SK-N-SH (cell line): ENCODE data around the gene CALD1. TPM values are rescaled to one million over a fixed set of nuclear protein-coding genes. Genes with fewer than 3 reads are reported as not detected.

Source experiments
- CTCF ChIA-PET: fragments of 300-600, 350-600 bp; formaldehyde crosslinking; extraction: SDS; loops from one replicate; lab custom pipeline; 2021; lab: Yijun Ruan, JAX
- POLR2A ChIA-PET: fragments of 350-600 bp; sonication (Branson Sonifier 250); formaldehyde crosslinking; extraction: SDS; loops from one replicate; lab custom pipeline; 2020; ENCODE audit warnings: antibody characterized with exemption, inconsistent platforms; lab: Yijun Ruan, JAX
- DNase-seq: peaks from one replicate; pipeline ENCODE4 v3.0.0; 2012
- H2AFZ ChIP-seq: fragments of 200-600 bp; sonication (generic); 2 replicates; pipeline ENCODE4 v1.8.1; 2016; ENCODE audit warnings: antibody characterized with exemption, mild to moderate bottlenecking, low read depth
- H3F3A ChIP-seq: fragments of 200-600 bp; sonication (generic); replicated peaks from 2 replicates; pipeline ENCODE3; 2016; ENCODE audit warnings: antibody characterized with exemption, mild to moderate bottlenecking; ENCODE audit not compliant: insufficient read depth
- H3K27ac ChIP-seq, 2 experiments: fragments of 200-500 bp in 1 of 2; fragments of 200-600 bp in 1 of 2; sonication (Bioruptor generic) in 1 of 2; sonication (generic), shearing (Covaris generic) in 1 of 2; 2 replicates each; pipeline versions ENCODE4 v1.5.1 to v1.6.1; 2014 to 2016; ENCODE audit warnings: low read depth in 2 of 2, inconsistent platforms in 1 of 2, low read length in 1 of 2, mild to moderate bottlenecking in 1 of 2, mixed read lengths in 1 of 2
- H3K27me3 ChIP-seq: fragments of 200-600 bp; sonication (generic), shearing (Covaris generic); 2 replicates; pipeline ENCODE4 v1.6.1; 2016; ENCODE audit warnings: mixed run types; ENCODE audit not compliant: insufficient read depth
- H3K36me3 ChIP-seq, 2 experiments: fragments of 200-500 bp in 1 of 2; fragments of 200-600 bp in 1 of 2; sonication (Bioruptor generic) in 1 of 2; sonication (generic) in 1 of 2; replicated peaks in 1 of 2; 2 replicates each; pipeline versions ENCODE3 to v1.5.1; 2014 to 2016; ENCODE audit warnings: low read length in 1 of 2, mild to moderate bottlenecking in 1 of 2; ENCODE audit not compliant: insufficient read depth in 2 of 2, control insufficient read depth in 1 of 2
- H3K4me1 ChIP-seq, 2 experiments: fragments of 200-500 bp in 1 of 2; fragments of 200-600 bp in 1 of 2; sonication (Bioruptor generic) in 1 of 2; sonication (generic), shearing (Covaris generic) in 1 of 2; 2 replicates each; pipeline versions ENCODE4 v1.5.1 to v1.6.1; 2014 to 2016; ENCODE audit warnings: low read depth in 1 of 2, low read length in 1 of 2, mixed run types in 1 of 2; ENCODE audit not compliant: insufficient read depth in 2 of 2, control insufficient read depth in 1 of 2
- H3K4me2 ChIP-seq: fragments of 200-600 bp; sonication (generic), shearing (Covaris generic); 2 replicates; pipeline ENCODE4 v1.6.1; 2017; ENCODE audit warnings: mixed run types
- H3K4me3 ChIP-seq, 2 experiments: fragments of 200-500 bp in 1 of 2; fragments of 200-600 bp in 1 of 2; sonication (Bioruptor generic) in 1 of 2; sonication (generic), shearing (Covaris generic) in 1 of 2; 2 replicates each; pipeline versions ENCODE4 v1.5.1 to v1.8.1; 2014 to 2016; ENCODE audit warnings: low read depth in 2 of 2, inconsistent platforms in 1 of 2, low read length in 1 of 2, mild to moderate bottlenecking in 1 of 2, mixed read lengths in 1 of 2, moderate library complexity in 1 of 2
- H3K79me2 ChIP-seq: fragments of 200-600 bp; sonication (generic); 2 replicates; pipeline ENCODE4 v1.8.1; 2017; ENCODE audit warnings: mild to moderate bottlenecking; ENCODE audit not compliant: insufficient read depth
- H3K9ac ChIP-seq: fragments of 200-600 bp; sonication (generic); 2 replicates; pipeline ENCODE4 v1.6.1; 2017; ENCODE audit warnings: mixed run types
- H3K9me2 ChIP-seq: fragments of 200-600 bp; sonication (generic); 2 replicates; pipeline ENCODE4 v1.6.1; 2017; ENCODE audit warnings: mixed run types
- H3K9me3 ChIP-seq: fragments of 200-600 bp; sonication (generic); 2 replicates; pipeline ENCODE4 v1.6.1; 2017; ENCODE audit warnings: mixed run types, mild to moderate bottlenecking, moderate library complexity
- H4K20me1 ChIP-seq: fragments of 200-600 bp; sonication (generic); 2 replicates; pipeline ENCODE4 v1.6.1; 2017; ENCODE audit warnings: mild to moderate bottlenecking, mixed run types; ENCODE audit not compliant: insufficient read depth
- ELF1 ChIP-seq: IDR thresholded peaks from 2 replicates; pipeline ENCODE4 v1.4.0; 2012
- EP300 ChIP-seq, 2 experiments: IDR thresholded peaks; 2 replicates each; pipeline versions ENCODE4 v1.4.0 to v1.6.1; 2012; ENCODE audit warnings: borderline replicate concordance in 1 of 2, low read depth in 1 of 2, low read length in 1 of 2
- FOXJ3 ChIP-seq: sonication (generic); formaldehyde crosslinking; IDR thresholded peaks from 2 replicates; pipeline ENCODE4 v1.5.1; 2020; ENCODE audit warnings: mild to moderate bottlenecking, missing genetic modification reagents
- GABPA ChIP-seq: IDR thresholded peaks from 2 replicates; pipeline ENCODE4 v1.4.0; 2012; ENCODE audit warnings: low read depth, mild to moderate bottlenecking
- GATA2 ChIP-seq: sonication (generic); formaldehyde crosslinking; IDR thresholded peaks from 2 replicates; pipeline ENCODE4 v1.5.0; 2020; ENCODE audit warnings: mild to moderate bottlenecking, missing genetic modification reagents
- JUND ChIP-seq: IDR thresholded peaks from 2 replicates; pipeline ENCODE4 v1.4.0; 2012
- MEF2A ChIP-seq: IDR thresholded peaks from 2 replicates; pipeline ENCODE4 v1.4.0; 2012; ENCODE audit warnings: low read depth, borderline replicate concordance
- NFIC ChIP-seq: IDR thresholded peaks from 2 replicates; pipeline ENCODE4 v1.4.0; 2012; ENCODE audit warnings: borderline replicate concordance
- NRF1 ChIP-seq: IDR thresholded peaks from 2 replicates; pipeline ENCODE4 v1.6.1; 2012; ENCODE audit warnings: low read depth, mild to moderate bottlenecking, low read length
- RCOR1 ChIP-seq: fragments of 150-350 bp; IDR thresholded peaks from 2 replicates; pipeline ENCODE4 v1.6.1; 2017; ENCODE audit warnings: antibody characterized with exemption, low read length
- RFX5 ChIP-seq: IDR thresholded peaks from 2 replicates; pipeline ENCODE4 v1.6.1; 2012; ENCODE audit warnings: mild to moderate bottlenecking, improper control_type of control experiment, low read length
- TAF1 ChIP-seq: IDR thresholded peaks from 2 replicates; pipeline ENCODE4 v1.6.1; 2012; ENCODE audit warnings: low read depth, mild to moderate bottlenecking, low read length, moderate library complexity, borderline replicate concordance
- TCF12 ChIP-seq: IDR thresholded peaks from 2 replicates; pipeline ENCODE4 v1.4.0; 2012
- WGBS: methylation state at CpG from one replicate; pipeline ENCODE4 v1.1.6; 2017; ENCODE audit warnings: low lambda C conversion rate; 5-methylcytosine and 5-hydroxymethylcytosine counted together
- polyA plus RNA-seq, 3 experiments: library from polyadenylated mRNA; depleted of rRNA; stranded (reverse); fragments of >200 nt; gene quantifications; 2 replicates each; pipeline ENCODE4 v1.2.3, GENCODE V29; 2012
- TF ChIP-seq, protein P1 (sequence below): IDR thresholded peaks from 2 replicates; pipeline ENCODE4 v1.4.0; 2012; ENCODE audit warnings: low read depth, borderline replicate concordance
- TF ChIP-seq, protein P2 (sequence below): fragments of 150-350 bp; IDR thresholded peaks from 2 replicates; pipeline ENCODE4 v1.6.1; 2016; ENCODE audit warnings: mild to moderate bottlenecking, low read depth, low read length
- TF ChIP-seq, protein P3 (sequence below): IDR thresholded peaks from 2 replicates; pipeline ENCODE4 v1.4.0; 2012; ENCODE audit warnings: low read depth
- TF ChIP-seq, protein P4 (sequence below): fragments of 200-600 bp; sonication (generic); IDR thresholded peaks from 2 replicates; pipeline ENCODE4 v1.6.1; 2017; ENCODE audit warnings: antibody characterized with exemption, mild to moderate bottlenecking, moderate library complexity
- TF ChIP-seq, protein P5 (sequence below): IDR thresholded peaks from 2 replicates; pipeline ENCODE4 v1.6.1; 2012; ENCODE audit warnings: mild to moderate bottlenecking, low read depth, low read length, moderate library complexity

CALD1 gene
- polyA plus RNA-seq, 1 of the 3 experiments (the other 2 are of a cell fraction): 299 TPM

DNA sequence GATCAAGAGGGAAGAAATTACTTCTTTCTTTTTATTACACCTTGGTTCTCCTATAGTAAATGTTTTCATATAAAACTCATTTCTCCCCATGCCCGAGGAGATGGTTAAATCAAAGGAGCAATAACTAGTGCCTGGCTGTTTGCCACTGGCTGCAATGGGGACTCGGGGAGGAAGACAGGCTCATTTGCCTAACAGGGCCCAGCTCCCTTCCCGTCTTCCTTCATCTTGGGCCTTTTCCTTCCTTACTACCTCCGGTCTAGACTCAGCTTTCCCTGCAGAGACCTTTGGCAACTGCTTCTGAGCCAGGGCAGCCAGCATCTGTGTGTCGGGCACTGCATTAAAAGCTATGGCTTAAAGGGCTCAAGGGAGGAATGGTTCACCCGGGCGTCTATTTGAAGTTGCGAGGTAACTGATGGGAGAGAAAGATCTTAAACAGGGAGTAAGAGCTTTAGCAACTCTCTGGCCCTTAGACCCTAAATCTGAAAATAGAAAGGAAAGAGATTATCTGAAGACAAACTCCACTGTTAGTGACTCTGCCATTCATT is 63.5 kb downstream of the CALD1 start:
- H3K9ac ChIP-seq: no peak overlapping the region
- H3K79me2 ChIP-seq: peaks cover 100% of the 10 kb centered on the region
- H3K9me3 ChIP-seq: no peaks in the 10 kb centered on the region
- WGBS: 93% methylated on average over 8 of the region's 8 CpGs
- H2AFZ ChIP-seq: no peak overlapping the region
- peaks cover 24% of the 10 kb centered on the region for H3F3A ChIP-seq
- H3K9me2 ChIP-seq: no peaks in the 10 kb centered on the region
- ChIA-PET POLR2A (no interaction called here), CTCF (interaction anchor here (0.8 to 1.3 kb wide), 2 partner anchors 17 to 153 kb away, joined by 3 to 4 read pairs; no protein-coding TSS in a partner anchor)
- H3K4me3 ChIP-seq: no peak overlapping the region
- H3K27me3 ChIP-seq: no peaks in the 10 kb centered on the region
- H3K36me3 ChIP-seq: peaks cover 67 to 83% of the 10 kb centered on the region in 2 experiments
- TF ChIP-seq, protein P1, sequence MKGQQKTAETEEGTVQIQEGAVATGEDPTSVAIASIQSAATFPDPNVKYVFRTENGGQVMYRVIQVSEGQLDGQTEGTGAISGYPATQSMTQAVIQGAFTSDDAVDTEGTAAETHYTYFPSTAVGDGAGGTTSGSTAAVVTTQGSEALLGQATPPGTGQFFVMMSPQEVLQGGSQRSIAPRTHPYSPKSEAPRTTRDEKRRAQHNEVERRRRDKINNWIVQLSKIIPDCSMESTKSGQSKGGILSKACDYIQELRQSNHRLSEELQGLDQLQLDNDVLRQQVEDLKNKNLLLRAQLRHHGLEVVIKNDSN: no peak
- no peak for TF ChIP-seq RCOR1
- TF ChIP-seq, protein P2, sequence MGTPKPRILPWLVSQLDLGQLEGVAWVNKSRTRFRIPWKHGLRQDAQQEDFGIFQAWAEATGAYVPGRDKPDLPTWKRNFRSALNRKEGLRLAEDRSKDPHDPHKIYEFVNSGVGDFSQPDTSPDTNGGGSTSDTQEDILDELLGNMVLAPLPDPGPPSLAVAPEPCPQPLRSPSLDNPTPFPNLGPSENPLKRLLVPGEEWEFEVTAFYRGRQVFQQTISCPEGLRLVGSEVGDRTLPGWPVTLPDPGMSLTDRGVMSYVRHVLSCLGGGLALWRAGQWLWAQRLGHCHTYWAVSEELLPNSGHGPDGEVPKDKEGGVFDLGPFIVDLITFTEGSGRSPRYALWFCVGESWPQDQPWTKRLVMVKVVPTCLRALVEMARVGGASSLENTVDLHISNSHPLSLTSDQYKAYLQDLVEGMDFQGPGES: no peak
- TF ChIP-seq, protein P3, sequence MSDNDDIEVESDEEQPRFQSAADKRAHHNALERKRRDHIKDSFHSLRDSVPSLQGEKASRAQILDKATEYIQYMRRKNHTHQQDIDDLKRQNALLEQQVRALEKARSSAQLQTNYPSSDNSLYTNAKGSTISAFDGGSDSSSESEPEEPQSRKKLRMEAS: no peak
- TF ChIP-seq FOXJ3 (CRISPR knock-in tag): no peak
- no peak for TF ChIP-seq GABPA
- TF ChIP-seq MEF2A: no peak
- TF ChIP-seq RFX5: no peak
- TF ChIP-seq NRF1: no peak
- TF ChIP-seq, protein P4, sequence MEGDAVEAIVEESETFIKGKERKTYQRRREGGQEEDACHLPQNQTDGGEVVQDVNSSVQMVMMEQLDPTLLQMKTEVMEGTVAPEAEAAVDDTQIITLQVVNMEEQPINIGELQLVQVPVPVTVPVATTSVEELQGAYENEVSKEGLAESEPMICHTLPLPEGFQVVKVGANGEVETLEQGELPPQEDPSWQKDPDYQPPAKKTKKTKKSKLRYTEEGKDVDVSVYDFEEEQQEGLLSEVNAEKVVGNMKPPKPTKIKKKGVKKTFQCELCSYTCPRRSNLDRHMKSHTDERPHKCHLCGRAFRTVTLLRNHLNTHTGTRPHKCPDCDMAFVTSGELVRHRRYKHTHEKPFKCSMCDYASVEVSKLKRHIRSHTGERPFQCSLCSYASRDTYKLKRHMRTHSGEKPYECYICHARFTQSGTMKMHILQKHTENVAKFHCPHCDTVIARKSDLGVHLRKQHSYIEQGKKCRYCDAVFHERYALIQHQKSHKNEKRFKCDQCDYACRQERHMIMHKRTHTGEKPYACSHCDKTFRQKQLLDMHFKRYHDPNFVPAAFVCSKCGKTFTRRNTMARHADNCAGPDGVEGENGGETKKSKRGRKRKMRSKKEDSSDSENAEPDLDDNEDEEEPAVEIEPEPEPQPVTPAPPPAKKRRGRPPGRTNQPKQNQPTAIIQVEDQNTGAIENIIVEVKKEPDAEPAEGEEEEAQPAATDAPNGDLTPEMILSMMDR: no peak
- no peak for TF ChIP-seq NFIC
- TF ChIP-seq EP300 (IDR thresholded peaks at IDR 0.05; ENCODE audit: borderline replicate concordance in 1 of 2, low read depth in 1 of 2, low read length in 1 of 2): no peak
- no peak for TF ChIP-seq TCF12
- no peak for TF ChIP-seq TAF1
- no peak for DNase-seq
- no peak overlapping the region for H3K4me2 ChIP-seq
- peaks cover 35% of the 10 kb centered on the region for H4K20me1 ChIP-seq
- H3K27ac ChIP-seq: no peak overlapping the region
- H3K4me1 ChIP-seq: peaks cover 0 to 7% of the 10 kb centered on the region in 2 experiments; a peak in 1 of 4 replicates

DNA sequence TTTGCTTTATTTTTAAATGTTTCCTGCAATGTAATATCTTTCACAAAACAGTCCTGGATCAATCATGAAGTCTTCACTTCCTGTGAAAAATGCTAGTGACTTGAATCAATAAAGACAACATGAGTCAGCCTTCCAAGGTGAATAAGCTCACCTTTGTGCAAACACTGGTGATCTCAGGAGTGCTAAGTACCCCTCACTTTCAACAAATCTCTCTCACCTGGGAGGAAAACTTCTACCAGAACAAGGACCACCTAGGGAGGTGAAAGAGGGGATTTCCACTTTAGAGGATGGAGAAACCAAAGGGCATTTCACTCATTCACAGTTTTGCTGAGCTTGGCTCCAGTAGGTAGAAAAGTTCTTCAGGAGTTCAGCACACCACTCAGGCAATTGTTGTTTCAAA is 64.8 kb downstream of the CALD1 start:
- no peaks in the 10 kb centered on the region for H3K27me3 ChIP-seq
- H3K27ac ChIP-seq: no peak overlapping the region
- H3K9me3 ChIP-seq: no peaks in the 10 kb centered on the region
- peaks cover 78 to 83% of the 10 kb centered on the region in 2 experiments for H3K36me3 ChIP-seq
- H3K9ac ChIP-seq: no peak overlapping the region
- peaks cover 100% of the 10 kb centered on the region for H3K79me2 ChIP-seq
- H2AFZ ChIP-seq: no peak overlapping the region
- no peak for DNase-seq
- H3F3A ChIP-seq: peaks cover 31% of the 10 kb centered on the region
- ChIA-PET POLR2A (no interaction called here), CTCF (no interaction called here)
- H3K4me3 ChIP-seq: no peak overlapping the region
- H4K20me1 ChIP-seq: peaks cover 38% of the 10 kb centered on the region
- H3K4me1 ChIP-seq: peaks cover 0 to 7% of the 10 kb centered on the region in 2 experiments; a peak in 1 of 4 replicates
- no peak overlapping the region for H3K4me2 ChIP-seq
- H3K9me2 ChIP-seq: no peaks in the 10 kb centered on the region
- no peak for TF ChIP-seq GATA2 (CRISPR knock-in tag)
- no peak for TF ChIP-seq NFIC
- no peak for TF ChIP-seq RCOR1
- TF ChIP-seq EP300 (IDR thresholded peaks at IDR 0.05; ENCODE audit: borderline replicate concordance in 1 of 2, low read depth in 1 of 2, low read length in 1 of 2): no peak
- TF ChIP-seq FOXJ3 (CRISPR knock-in tag): no peak
- no peak for TF ChIP-seq RFX5
- TF ChIP-seq, protein P1: no peak
- no peak for TF ChIP-seq GABPA
- TF ChIP-seq, protein P5, sequence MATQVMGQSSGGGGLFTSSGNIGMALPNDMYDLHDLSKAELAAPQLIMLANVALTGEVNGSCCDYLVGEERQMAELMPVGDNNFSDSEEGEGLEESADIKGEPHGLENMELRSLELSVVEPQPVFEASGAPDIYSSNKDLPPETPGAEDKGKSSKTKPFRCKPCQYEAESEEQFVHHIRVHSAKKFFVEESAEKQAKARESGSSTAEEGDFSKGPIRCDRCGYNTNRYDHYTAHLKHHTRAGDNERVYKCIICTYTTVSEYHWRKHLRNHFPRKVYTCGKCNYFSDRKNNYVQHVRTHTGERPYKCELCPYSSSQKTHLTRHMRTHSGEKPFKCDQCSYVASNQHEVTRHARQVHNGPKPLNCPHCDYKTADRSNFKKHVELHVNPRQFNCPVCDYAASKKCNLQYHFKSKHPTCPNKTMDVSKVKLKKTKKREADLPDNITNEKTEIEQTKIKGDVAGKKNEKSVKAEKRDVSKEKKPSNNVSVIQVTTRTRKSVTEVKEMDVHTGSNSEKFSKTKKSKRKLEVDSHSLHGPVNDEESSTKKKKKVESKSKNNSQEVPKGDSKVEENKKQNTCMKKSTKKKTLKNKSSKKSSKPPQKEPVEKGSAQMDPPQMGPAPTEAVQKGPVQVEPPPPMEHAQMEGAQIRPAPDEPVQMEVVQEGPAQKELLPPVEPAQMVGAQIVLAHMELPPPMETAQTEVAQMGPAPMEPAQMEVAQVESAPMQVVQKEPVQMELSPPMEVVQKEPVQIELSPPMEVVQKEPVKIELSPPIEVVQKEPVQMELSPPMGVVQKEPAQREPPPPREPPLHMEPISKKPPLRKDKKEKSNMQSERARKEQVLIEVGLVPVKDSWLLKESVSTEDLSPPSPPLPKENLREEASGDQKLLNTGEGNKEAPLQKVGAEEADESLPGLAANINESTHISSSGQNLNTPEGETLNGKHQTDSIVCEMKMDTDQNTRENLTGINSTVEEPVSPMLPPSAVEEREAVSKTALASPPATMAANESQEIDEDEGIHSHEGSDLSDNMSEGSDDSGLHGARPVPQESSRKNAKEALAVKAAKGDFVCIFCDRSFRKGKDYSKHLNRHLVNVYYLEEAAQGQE: no peak
- TF ChIP-seq JUND: no peak
- no peak for TF ChIP-seq ELF1
